ENCODE measurements around the gene RCC1.
"Not testable (repeated sequence)": the region's sequence is repeated elsewhere in the genome, so short reads cannot be mapped to it uniquely, and the experiment has no call there.

Gene RCC1

DNA sequence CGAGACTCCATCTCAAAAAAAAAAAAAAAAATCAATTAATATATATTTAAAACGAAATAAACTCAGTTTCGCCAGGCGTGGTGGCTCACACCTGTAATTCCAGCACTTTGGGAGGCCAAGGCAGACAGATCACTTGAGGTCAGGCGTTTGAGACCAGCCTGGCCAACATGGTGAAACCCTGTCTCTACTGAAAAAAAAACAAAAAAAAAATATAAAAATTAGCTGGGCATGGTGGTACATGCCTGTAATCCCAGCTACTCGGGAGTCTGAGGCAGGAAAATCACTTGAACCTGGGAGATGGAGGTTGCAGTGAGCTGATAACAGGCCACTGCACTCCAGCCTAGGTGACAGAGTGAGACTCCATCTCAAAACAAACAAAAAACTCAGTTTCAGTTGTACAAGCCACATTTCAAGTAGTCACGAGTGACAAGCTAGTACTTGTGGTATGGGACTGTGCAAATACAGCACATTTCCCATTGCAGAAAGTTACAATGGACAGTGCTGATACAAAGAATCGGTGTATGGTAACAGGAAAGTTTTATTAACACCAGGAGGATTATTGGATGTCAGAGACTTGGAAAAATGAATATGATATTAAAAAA lies 35.7 kb downstream of the RCC1 start:
- intact Hi-C loops (cut with micrococcal nuclease); H3K4me3 Mint-ChIP-seq; H3K27me3 Mint-ChIP-seq; H3K27ac Mint-ChIP-seq; H3K4me1 Mint-ChIP-seq (ENCODE audit: low read depth); H3K9me3 Mint-ChIP-seq: not testable (repeated sequence)
- H3K36me3 Mint-ChIP-seq (ENCODE audit: low read depth): peaks cover 24% of the 10 kb centered on the region

DNA sequence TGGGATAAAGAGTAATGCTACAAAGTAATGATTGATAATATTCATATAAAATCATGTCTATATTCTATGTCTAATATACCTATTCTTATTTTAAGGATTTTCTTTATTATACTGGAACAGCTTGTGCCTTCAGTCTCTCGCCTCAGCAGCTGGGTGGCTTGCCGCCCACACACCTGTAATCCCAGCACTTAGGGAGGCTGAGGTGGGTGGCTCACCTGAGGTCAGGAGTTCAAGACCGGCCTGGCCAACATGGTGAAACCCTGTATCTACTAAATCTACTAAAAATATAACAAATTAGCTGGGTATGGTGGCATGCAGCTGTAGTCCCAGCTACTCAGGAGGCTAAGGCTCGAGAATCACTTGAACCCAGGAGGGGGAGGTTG lies 39.4 kb downstream of the RCC1 start:
- intact Hi-C loops (cut with micrococcal nuclease): no loop called here
- no peak overlapping the region for H3K27ac Mint-ChIP-seq

DNA sequence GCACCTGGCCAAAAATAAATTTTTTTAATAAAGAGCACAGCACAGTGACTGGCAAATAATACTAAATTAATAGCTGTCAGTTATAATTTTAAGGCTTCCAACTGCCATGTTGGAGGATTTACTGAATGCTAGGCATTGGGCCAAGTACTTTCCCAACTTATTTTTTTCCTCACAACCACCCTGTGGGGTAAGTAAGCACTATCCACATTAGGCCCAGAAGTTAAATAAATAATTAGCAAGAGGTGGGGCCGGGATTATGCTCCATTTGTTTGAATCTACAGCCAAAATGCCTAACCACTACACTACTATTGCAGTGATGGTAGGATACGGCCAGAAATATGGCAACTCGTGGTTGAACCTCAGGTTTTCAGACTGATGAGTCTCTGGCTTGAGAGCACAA lies 42.5 kb downstream of the RCC1 start:
- no peaks in the 10 kb centered on the region for H3K9me3 Mint-ChIP-seq
- peaks cover 3% of the 10 kb centered on the region for H3K27me3 Mint-ChIP-seq
- H3K27ac Mint-ChIP-seq: no peak overlapping the region
- peaks cover 10% of the 10 kb centered on the region for H3K36me3 Mint-ChIP-seq (ENCODE audit: low read depth)
- intact Hi-C loops (cut with micrococcal nuclease): no loop called here
- H3K4me3 Mint-ChIP-seq: no peak overlapping the region
- H3K4me1 Mint-ChIP-seq (ENCODE audit: low read depth): no peaks in the 10 kb centered on the region

More for the DNA sequence above, 39.4 kb downstream of the RCC1 start:
- no peaks in the 10 kb centered on the region for H3K4me1 Mint-ChIP-seq (ENCODE audit: low read depth)
- H3K27me3 Mint-ChIP-seq: peaks cover 3% of the 10 kb centered on the region
- no peak overlapping the region for H3K4me3 Mint-ChIP-seq
- no peaks in the 10 kb centered on the region for H3K36me3 Mint-ChIP-seq (ENCODE audit: low read depth)
- no peaks in the 10 kb centered on the region for H3K9me3 Mint-ChIP-seq

DNA sequence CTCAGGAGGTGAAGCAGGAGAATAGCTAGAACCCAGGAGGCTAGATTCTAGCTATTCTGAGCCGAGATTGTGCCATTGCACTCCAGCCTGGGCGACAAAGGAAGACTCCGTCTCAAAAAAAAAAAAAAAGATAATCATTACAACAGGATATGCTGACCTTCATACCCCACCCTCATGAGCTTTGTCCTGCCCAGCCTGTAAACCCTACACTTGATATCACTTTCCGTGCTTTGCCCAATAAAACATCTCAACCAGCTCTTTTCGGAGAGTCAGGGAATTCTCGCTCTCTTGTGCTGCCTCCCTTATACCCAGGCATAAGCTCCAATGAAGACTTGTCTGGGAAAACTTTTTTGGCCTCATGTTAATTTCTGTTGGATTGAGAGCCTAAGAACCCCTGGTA lies 45.5 kb downstream of the RCC1 start:
- Mint-ChIP-seq H3K4me3 (no peak overlapping the region), H3K9me3 (no peaks in the 10 kb centered on the region), H3K4me1 (ENCODE audit: low read depth) (no peaks in the 10 kb centered on the region), H3K27ac (peak overlapping the region; percentile 94), H3K27me3 (peaks cover 3% of the 10 kb centered on the region), H3K36me3 (ENCODE audit: low read depth) (peaks cover 33% of the 10 kb centered on the region)
- intact Hi-C loops (cut with micrococcal nuclease): loop anchor here (5.0 kb wide), 1 partner anchor 34 kb away; no protein-coding TSS in a partner anchor

DNA sequence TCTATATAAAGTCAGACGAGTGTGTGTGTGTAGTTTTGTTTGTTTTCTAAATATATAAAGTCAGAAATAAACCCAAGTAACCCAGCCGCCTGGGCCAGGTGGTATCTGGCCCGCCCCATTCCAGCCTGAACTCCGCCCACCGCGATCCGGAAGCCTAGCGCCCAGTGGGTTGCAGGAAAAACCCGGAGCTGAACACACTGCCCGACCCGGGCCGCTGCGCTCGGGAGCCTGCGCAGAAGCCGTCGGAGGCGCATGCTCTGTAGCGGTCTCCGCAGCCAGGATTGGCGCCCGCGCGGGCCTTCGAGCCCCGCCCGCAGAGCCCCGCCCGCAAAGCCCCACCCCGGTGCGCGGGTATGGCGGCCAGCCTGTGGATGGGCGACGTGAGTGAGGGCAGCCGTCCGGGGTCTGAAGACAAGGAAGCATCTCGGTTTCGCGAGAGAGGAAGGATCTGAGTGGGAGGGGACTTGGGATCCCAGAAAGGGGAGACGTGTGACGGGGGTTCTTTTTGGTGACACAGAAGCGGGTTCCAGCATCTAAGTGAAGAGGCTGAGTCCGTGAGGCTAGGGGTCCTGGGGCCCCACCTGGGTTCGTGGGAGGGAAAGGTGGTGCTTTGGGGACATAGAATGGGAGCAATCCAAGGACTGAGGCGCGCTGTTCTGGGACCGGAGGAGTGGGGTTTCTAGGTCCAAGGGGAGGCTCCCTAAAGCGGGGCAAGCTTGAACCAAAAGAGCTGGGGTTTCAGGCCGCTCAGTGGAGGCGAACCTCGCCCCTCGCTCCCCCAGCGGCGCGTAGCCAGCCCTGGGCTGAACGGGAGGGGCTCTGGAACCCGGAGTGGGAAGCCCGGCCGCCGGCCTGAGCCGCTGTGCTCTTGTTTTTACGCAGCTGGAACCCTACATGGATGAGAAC lies 47.2 kb downstream of the RCC1 start, which contains the start of gene TRNAU1AP:
Gene TRNAU1AP (plus strand): TSS at position 328 of the 906 bp plus-strand sequence. CDS start 26 bp downstream, at position 354.
- H3K36me3 Mint-ChIP-seq (ENCODE audit: low read depth): peaks cover 49% of the 10 kb centered on the region
- no peaks in the 10 kb centered on the region for H3K4me1 Mint-ChIP-seq (ENCODE audit: low read depth)
- H3K4me3 Mint-ChIP-seq: peak within 1 kb of the TSS; percentile 95
- H3K9me3 Mint-ChIP-seq: no peaks in the 10 kb centered on the region
- H3K27ac Mint-ChIP-seq: peak within 1 kb of the TSS; percentile 94
- no peaks in the 10 kb centered on the region for H3K27me3 Mint-ChIP-seq
- intact Hi-C loops (cut with micrococcal nuclease): loop anchor here (1.0 to 5.0 kb wide), 2 partner anchors 28 to 36 kb away; no protein-coding TSS in a partner anchor

- H3K36me3 Mint-ChIP-seq (ENCODE audit: low read depth): peaks cover 95% of the 10 kb centered on the region
- no peak overlapping the region for H3K4me3 Mint-ChIP-seq
- H3K27ac Mint-ChIP-seq: no peak overlapping the region
- no peaks in the 10 kb centered on the region for H3K9me3 Mint-ChIP-seq
- no peaks in the 10 kb centered on the region for H3K4me1 Mint-ChIP-seq (ENCODE audit: low read depth)
- no peaks in the 10 kb centered on the region for H3K27me3 Mint-ChIP-seq
- intact Hi-C loops (cut with micrococcal nuclease): no loop called here
Measured at GRCh38 chr1:28560886-28561285, 55.0 kb downstream of the RCC1 start.

GRCh38 chr1:28564310-28564709 lies 58.5 kb downstream of the RCC1 start:
- Mint-ChIP-seq H3K4me3 (no peak overlapping the region), H3K4me1 (ENCODE audit: low read depth) (no peaks in the 10 kb centered on the region), H3K27me3 (no peaks in the 10 kb centered on the region), H3K36me3 (ENCODE audit: low read depth) (peaks cover 96% of the 10 kb centered on the region), H3K9me3 (no peaks in the 10 kb centered on the region), H3K27ac (no peak overlapping the region)
- intact Hi-C loops (cut with micrococcal nuclease): no loop called here

- H3K36me3 Mint-ChIP-seq (ENCODE audit: low read depth): peaks cover 96% of the 10 kb centered on the region
- no peaks in the 10 kb centered on the region for H3K27me3 Mint-ChIP-seq
- no peaks in the 10 kb centered on the region for H3K9me3 Mint-ChIP-seq
- no peaks in the 10 kb centered on the region for H3K4me1 Mint-ChIP-seq (ENCODE audit: low read depth)
- H3K27ac Mint-ChIP-seq: no peak overlapping the region
- intact Hi-C loops (cut with micrococcal nuclease): no loop called here
- H3K4me3 Mint-ChIP-seq: no peak overlapping the region
Measured at GRCh38 chr1:28565040-28565439, 59.2 kb downstream of the RCC1 start.

- no peak overlapping the region for H3K27ac Mint-ChIP-seq
- H3K27me3 Mint-ChIP-seq: no peaks in the 10 kb centered on the region
Measured at GRCh38 chr1:28565726-28566125, 59.9 kb downstream of the RCC1 start.

DNA sequence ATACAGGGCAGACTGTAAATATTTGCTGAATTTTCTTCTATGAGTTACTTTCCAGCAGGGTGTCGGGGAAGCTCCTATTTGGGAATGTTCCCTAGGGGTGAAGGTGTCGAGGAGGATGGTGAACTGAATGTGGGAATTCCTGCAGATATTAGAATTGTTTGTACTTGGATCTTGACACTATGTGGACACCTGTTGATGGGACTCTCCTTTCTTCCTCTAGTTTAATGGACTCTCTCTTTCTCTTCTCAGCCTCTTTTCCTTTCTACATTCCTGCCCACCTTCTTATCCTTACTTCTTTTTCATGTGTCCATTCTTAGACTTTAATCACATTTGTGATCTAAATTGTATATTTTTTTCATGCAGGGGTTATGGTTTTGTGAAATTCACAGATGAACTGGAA lies 61.1 kb downstream of the RCC1 start:
- Mint-ChIP-seq H3K36me3 (ENCODE audit: low read depth) (peaks cover 96% of the 10 kb centered on the region), H3K27ac (no peak overlapping the region), H3K4me3 (no peak overlapping the region), H3K9me3 (no peaks in the 10 kb centered on the region), H3K4me1 (ENCODE audit: low read depth) (no peaks in the 10 kb centered on the region), H3K27me3 (no peaks in the 10 kb centered on the region)
- intact Hi-C loops (cut with micrococcal nuclease): no loop called here

More at GRCh38 chr1:28565726-28566125, 59.9 kb downstream of the RCC1 start:
- Mint-ChIP-seq H3K36me3 (ENCODE audit: low read depth) (peaks cover 96% of the 10 kb centered on the region), H3K9me3 (no peaks in the 10 kb centered on the region), H3K4me1 (ENCODE audit: low read depth) (no peaks in the 10 kb centered on the region), H3K4me3 (no peak overlapping the region)
- intact Hi-C loops (cut with micrococcal nuclease): no loop called here

GRCh38 chr1:28571911-28572310 lies 66.1 kb downstream of the RCC1 start:
- Mint-ChIP-seq H3K27ac (no peak overlapping the region), H3K9me3 (no peaks in the 10 kb centered on the region), H3K36me3 (ENCODE audit: low read depth) (peaks cover 92% of the 10 kb centered on the region), H3K4me1 (ENCODE audit: low read depth) (peaks cover 2% of the 10 kb centered on the region), H3K27me3 (no peaks in the 10 kb centered on the region), H3K4me3 (no peak overlapping the region)
- intact Hi-C loops (cut with micrococcal nuclease): no loop called here

DNA sequence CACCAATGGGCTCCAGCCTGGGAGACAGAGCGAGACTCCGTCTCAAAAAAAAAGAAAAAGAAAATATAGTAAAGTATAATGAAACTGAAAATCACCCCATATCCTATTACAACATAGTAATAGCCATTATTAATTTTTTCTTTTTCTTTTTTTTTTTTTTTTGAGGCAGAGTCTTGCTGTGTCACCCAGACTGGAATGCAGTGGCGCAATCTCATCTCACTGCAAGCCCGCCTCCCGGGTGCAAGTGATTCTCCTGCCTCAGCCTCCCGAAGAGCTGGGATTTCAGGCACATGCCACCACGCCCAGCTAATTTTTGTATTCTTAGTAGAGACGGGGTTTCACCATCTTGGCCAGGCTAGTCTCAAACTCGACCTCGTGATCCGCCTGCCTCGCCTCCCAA lies 67.0 kb downstream of the RCC1 start:
- not testable (repeated sequence) for H3K27ac Mint-ChIP-seq

DNA sequence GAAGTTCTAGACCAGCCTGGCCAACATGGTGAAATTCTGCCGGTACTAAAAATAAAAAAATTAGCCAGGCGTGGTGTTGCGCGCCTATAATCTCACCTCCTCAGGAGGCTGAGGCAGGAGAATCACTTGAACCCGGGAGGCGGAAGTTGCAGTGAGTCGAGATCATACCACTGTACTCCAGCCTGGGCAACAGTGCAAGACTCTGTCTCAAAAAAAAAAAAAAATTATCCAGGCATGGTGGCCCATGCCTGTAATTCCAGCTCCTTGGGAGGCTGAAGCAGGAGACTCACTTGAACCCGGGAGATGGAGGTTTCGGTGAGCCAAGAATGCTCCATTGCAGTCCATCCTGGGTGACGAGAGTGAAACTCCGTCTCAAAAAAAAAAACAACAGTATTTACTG lies 67.7 kb downstream of the RCC1 start:
- H3K36me3 Mint-ChIP-seq (ENCODE audit: low read depth): peaks cover 92% of the 10 kb centered on the region
- intact Hi-C loops (cut with micrococcal nuclease): no loop called here
- no peak overlapping the region for H3K27ac Mint-ChIP-seq
- no peaks in the 10 kb centered on the region for H3K27me3 Mint-ChIP-seq
- peaks cover 18% of the 10 kb centered on the region for H3K4me1 Mint-ChIP-seq (ENCODE audit: low read depth)
- H3K9me3 Mint-ChIP-seq: no peaks in the 10 kb centered on the region
- H3K4me3 Mint-ChIP-seq: no peak overlapping the region

More for the DNA sequence above, 67.0 kb downstream of the RCC1 start:
- Mint-ChIP-seq H3K36me3 (ENCODE audit: low read depth) (peaks cover 92% of the 10 kb centered on the region), H3K4me1 (ENCODE audit: low read depth) (peaks cover 12% of the 10 kb centered on the region)
- intact Hi-C loops (cut with micrococcal nuclease); H3K27me3 Mint-ChIP-seq; H3K9me3 Mint-ChIP-seq; H3K4me3 Mint-ChIP-seq: not testable (repeated sequence)

DNA sequence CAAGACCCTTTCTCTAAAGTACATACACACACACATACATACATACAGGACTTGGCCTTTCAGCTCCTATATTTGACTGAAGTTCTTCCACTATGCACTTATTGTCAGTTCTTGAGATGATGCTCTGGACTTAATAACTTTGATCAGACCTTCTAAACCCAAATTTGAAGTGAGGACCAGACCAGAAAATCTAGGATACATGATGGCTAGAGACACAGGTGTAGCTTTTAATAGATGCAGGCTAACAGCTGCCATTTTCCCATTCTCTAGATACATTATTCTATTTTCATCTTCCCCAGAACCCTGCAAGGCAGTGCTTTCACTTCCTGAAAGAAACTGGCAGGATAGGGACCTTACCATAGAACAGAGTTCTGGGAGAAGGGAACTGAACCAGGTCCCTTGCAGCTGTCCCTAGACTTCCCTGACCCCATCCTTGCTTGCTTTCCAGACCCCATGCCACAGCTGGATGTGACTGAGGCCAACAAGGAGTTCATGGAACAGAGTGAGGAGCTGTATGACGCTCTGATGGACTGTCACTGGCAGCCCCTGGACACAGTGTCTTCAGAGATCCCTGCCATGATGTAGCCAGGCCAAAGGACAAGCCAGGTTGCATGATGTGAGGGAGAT lies 71.3 kb downstream of the RCC1 start:
- intact Hi-C loops (cut with micrococcal nuclease): no loop called here
- Mint-ChIP-seq H3K4me3 (no peak overlapping the region), H3K36me3 (ENCODE audit: low read depth) (peaks cover 92% of the 10 kb centered on the region), H3K9me3 (no peaks in the 10 kb centered on the region), H3K4me1 (ENCODE audit: low read depth) (peaks cover 41% of the 10 kb centered on the region), H3K27me3 (no peaks in the 10 kb centered on the region), H3K27ac (peak overlapping the region; percentile 48)
